LNCaP clone FGC (cell line): ENCODE measurements around the gene HECTD4.
A peak's percentile ranks its signal among the peaks of the same experiment; 100 is the strongest.
"Not testable (repeated sequence)": the region's sequence is repeated elsewhere in the genome, so short reads cannot be mapped to it uniquely, and the experiment has no call there.

Experiments
- DNase-seq: peaks from one replicate; pipeline ENCODE4 v3.0.0-alpha.2; 2011; ENCODE audit warnings: low read depth
- H3K4me3 ChIP-seq: 2 replicates; pipeline ENCODE4 v1.5.1; 2011; ENCODE audit warnings: mild to moderate bottlenecking, low read depth, low read length, control low read depth
- TF ChIP-seq, protein P1 (sequence below): IDR thresholded peaks from 2 replicates; pipeline ENCODE4 v1.5.1; 2012; ENCODE audit warnings: mild to moderate bottlenecking; ENCODE audit not compliant: control insufficient read depth, insufficient read depth; ENCODE audit errors: extremely low read depth

HECTD4 gene

GRCh38 chr12:112112409-112113133 lies 269.7 kb downstream of the HECTD4 start:
- DNase-seq, result peak; percentile 58
- no peak overlapping the region for H3K4me3 ChIP-seq
- TF ChIP-seq, protein P1, sequence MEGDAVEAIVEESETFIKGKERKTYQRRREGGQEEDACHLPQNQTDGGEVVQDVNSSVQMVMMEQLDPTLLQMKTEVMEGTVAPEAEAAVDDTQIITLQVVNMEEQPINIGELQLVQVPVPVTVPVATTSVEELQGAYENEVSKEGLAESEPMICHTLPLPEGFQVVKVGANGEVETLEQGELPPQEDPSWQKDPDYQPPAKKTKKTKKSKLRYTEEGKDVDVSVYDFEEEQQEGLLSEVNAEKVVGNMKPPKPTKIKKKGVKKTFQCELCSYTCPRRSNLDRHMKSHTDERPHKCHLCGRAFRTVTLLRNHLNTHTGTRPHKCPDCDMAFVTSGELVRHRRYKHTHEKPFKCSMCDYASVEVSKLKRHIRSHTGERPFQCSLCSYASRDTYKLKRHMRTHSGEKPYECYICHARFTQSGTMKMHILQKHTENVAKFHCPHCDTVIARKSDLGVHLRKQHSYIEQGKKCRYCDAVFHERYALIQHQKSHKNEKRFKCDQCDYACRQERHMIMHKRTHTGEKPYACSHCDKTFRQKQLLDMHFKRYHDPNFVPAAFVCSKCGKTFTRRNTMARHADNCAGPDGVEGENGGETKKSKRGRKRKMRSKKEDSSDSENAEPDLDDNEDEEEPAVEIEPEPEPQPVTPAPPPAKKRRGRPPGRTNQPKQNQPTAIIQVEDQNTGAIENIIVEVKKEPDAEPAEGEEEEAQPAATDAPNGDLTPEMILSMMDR, result no peak

DNA sequence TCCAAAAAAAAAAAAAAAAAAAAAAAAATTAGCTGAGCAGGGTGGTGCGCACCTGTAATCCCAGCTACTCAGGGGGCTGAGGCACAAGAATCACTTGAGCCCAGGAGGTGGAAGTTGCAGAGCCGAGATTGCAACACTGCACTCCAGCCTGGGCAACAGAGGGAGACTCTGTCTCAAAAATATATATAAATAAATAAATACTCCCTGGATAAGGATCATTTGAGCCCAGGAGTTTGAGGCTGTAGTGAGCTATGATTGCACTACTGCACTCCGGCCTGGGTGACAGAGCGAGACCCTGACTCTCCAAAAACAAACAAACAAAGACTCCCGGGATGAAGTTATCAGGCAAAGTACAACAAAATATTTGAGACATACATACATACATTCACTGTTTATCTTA lies 270.3 kb downstream of the HECTD4 start:
- H3K4me3 ChIP-seq, result no peak overlapping the region
- TF ChIP-seq, protein P1, result 0 out of 2 replicates have a peak, but pooled peaks have one; percentile 13
- DNase-seq, result no peak

DNA sequence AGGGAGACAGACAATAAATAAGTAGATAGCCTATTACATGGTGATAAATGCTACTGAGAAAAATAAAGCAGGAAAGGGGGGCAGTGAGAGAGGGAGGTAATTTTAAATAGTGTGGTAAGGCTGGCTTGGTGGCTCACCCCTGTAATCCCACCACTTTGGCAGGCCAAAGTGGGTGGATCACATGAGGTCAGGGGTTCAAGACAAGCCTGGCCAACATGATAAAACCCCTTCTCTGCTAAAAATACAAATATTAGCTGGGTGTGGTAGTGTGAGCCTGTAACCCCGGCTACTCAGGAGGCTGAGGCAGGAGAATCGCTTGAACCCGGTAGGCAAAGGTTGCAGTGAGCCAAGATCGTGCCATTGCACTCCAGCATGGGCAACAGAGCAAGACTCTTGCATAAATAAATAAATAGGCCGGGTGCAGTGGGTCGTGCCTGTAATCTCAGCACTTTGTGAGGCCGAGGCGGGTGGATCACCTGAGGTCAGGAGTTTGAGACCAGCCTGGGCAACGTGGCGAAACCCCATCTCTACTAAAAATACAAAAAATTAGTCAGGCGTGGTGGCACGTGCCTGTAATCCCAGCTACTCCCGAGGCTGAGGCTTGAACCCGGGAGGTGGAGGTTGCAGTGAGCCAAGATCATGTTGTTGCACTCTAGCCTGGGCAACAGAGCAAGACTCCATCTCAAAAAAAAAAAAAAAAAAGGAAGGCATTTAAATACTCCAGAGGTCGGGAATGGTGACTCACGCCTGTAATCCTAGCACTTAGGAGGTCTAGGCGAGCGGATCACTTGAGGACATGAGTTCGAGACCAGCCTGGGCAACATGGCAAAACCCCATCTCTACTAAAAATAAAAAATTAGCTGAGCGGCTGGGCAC lies 271.2 kb downstream of the HECTD4 start:
- H3K4me3 ChIP-seq, DNase-seq: not testable (repeated sequence)
